Epithelial cell of esophagus (primary cell): ENCODE data around the gene FGF8.

Experiments
- DNase-seq: peaks from one replicate; pipeline ENCODE4 v3.0.0; 2010; ENCODE audit warnings: low read depth
- H3K4me3 ChIP-seq: 2 replicates; pipeline ENCODE4 v1.5.1; 2011; ENCODE audit warnings: mild to moderate bottlenecking, low read length, control low read depth
- TF ChIP-seq, protein P1 (sequence below): IDR thresholded peaks from 2 replicates; pipeline ENCODE4 v1.5.1; 2011; ENCODE audit warnings: low read depth, mild to moderate bottlenecking, low read length, control low read depth, inconsistent platforms; ENCODE audit not compliant: insufficient read depth; ENCODE audit errors: missing control alignments

Gene FGF8

DNA sequence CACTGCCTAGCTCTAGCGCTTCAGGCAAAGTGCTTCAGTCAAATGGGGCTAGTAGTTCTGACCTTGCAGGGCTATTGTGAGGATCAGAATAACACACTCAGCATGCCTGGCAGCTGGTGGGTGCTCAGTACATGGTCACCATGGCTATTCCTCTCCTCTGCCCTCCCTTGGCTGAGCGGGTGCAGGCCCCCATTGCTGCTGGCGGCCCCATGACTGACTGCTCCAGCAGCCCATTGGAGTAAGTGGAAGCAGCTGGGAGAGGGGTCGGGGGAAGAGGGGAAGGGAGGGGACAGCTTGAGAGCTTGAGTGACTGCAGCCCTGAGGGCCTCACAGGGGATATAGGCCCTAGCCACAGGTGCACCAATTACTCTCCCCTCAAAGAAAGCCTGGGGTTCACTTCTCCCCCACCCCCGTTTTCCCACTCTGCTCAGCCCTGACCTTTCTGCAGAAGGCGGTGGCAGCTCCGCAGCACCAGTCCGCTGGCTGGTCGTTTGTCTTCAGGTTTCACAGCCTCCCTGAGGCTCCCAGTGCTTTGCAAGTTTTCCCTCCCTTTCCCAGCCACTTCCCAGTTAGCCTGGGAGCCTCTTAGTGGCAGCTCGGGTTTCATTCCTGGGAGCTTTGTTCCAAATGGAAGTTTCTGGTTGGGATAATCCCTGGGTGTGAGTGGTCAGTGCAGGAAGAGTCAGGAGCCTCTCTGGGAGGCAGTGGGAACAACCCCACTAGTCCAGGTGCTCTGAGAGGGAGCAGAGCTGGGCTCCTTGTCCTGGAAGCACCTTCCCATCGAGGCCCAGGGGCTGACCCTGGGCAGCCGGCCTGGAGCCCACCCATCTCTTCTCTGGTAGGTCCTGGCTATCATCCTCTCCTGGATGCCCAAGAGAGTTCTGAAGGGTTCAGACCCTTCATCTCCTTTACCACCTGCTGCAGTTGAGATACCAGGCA is 16.3 kb downstream of the FGF8 start:
- no peak overlapping the region for H3K4me3 ChIP-seq
- no peak for DNase-seq
- TF ChIP-seq, protein P1, sequence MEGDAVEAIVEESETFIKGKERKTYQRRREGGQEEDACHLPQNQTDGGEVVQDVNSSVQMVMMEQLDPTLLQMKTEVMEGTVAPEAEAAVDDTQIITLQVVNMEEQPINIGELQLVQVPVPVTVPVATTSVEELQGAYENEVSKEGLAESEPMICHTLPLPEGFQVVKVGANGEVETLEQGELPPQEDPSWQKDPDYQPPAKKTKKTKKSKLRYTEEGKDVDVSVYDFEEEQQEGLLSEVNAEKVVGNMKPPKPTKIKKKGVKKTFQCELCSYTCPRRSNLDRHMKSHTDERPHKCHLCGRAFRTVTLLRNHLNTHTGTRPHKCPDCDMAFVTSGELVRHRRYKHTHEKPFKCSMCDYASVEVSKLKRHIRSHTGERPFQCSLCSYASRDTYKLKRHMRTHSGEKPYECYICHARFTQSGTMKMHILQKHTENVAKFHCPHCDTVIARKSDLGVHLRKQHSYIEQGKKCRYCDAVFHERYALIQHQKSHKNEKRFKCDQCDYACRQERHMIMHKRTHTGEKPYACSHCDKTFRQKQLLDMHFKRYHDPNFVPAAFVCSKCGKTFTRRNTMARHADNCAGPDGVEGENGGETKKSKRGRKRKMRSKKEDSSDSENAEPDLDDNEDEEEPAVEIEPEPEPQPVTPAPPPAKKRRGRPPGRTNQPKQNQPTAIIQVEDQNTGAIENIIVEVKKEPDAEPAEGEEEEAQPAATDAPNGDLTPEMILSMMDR = no peak

DNA sequence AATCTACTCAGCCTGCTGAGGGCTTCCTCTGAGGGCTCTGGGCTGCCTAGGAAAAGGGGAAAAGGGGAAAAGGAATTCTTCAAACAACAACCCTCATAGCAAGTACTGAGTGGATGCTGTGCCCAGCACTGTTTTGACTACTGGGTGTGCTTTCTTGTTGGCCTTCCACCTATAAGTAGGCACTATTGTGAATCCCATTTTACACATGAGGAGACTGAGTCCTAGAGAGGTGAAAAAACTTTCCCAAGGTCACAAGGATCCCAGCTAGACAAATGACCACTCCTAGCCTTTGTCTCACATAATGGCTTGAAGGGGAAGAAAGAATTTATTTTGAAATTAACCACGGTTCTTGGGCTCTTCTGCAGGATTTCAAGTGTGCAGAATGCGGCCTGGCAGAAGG is 17.1 kb downstream of the FGF8 start:
- no peak overlapping the region for H3K4me3 ChIP-seq
- no peak for DNase-seq
- TF ChIP-seq, protein P1 = no peak

GRCh38 chr10:101752241-101752640 is 23.7 kb downstream of the FGF8 start:
- TF ChIP-seq, protein P1 = no peak
- no peak for DNase-seq
- H3K4me3 ChIP-seq = no peak overlapping the region

- no peak overlapping the region for H3K4me3 ChIP-seq
- TF ChIP-seq, protein P1 = no peak
- no peak for DNase-seq
These were observed 26.6 kb downstream of the FGF8 start for GRCh38 chr10:101749047-101750016.

GRCh38 chr10:101748496-101748895 is 27.4 kb downstream of the FGF8 start:
- TF ChIP-seq, protein P1 = no peak
- H3K4me3 ChIP-seq = no peak overlapping the region
- no peak for DNase-seq

DNA sequence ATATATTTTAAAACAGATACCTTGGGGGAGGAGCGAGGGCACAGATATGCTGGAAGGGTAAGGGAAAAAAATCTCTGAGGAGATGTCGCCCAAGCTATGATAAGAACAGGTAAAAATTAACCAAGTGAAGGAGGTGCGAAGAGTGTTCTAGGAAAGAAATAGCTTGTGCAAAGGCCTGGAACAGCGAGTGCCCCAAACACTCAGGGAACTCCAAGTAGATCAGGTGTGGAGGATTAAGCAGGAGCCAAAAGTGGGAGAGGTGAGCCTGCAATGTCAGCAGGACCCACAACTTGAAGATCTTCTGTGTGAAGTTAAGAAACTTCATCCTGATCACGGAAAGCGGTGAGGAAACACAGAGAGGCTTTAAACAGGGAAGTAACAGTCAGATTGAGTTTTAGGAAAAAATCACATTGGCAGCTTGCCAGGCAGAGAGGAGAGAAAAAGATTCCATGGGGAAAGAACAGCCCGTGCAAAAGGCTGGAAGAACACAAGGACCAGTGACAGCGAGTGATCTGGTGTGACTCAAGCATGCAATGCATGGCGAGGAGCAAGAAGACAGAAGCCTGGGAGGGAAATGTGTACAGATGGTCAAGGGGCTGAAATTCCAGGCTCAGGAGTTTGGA is 30.7 kb downstream of the FGF8 start:
- no peak for DNase-seq
- TF ChIP-seq, protein P1 = no peak
- no peak overlapping the region for H3K4me3 ChIP-seq
